ENCODE results near the gene SGCA. TPM values are rescaled to one million over a fixed set of nuclear protein-coding genes. Genes with fewer than 3 reads are reported as not detected.

SGCA gene
- polyA plus RNA-seq, 1 experiment, result 0.21 TPM

- no peaks in the 10 kb centered on the region; the same call in 1 of the 2 replicates for H3K9me3 ChIP-seq (ENCODE audit: control insufficient read depth, insufficient read depth, low read length)
- no peak for DNase-seq (ENCODE audit: low read depth, low spot score)
- peak overlapping the region; percentile 98 for H3K27ac ChIP-seq (ENCODE audit: low read depth, low read length)
- H3K27me3 ChIP-seq (ENCODE audit: control insufficient read depth, insufficient read depth, low read length), result no peaks in the 10 kb centered on the region
- ChIA-PET CTCF (interaction anchor here (0.6 to 1.1 kb wide), 4 partner anchors 20 to 94 kb away, joined by 3 to 4 read pairs (median 3); partner anchors contain the start of gene PPP1R9B), POLR2A (interaction anchor here (0.8 to 13.2 kb wide), 7 partner anchors 9 to 94 kb away, joined by 3 to 284 read pairs (median 61); no protein-coding TSS in a partner anchor)
- H3K4me3 ChIP-seq (ENCODE audit: low read depth, low read length), result peak overlapping the region; percentile 96
- TF ChIP-seq CTCF (IDR thresholded peaks at IDR 0.05; ENCODE audit: low read depth, low read length), result peak; percentile 75
Measured at GRCh38 chr17:50198026-50198669, 32.3 kb downstream of the SGCA start.

GRCh38 chr17:50199211-50199802 is 33.5 kb downstream of the SGCA start:
- H3K9me3 ChIP-seq (ENCODE audit: control insufficient read depth, insufficient read depth, low read length), result no peaks in the 10 kb centered on the region; the same call in 1 of the 2 replicates
- H3K4me3 ChIP-seq (ENCODE audit: low read depth, low read length), result peak overlapping the region; percentile 96
- CTCF ChIA-PET, result interaction anchor here (0.6 to 2.5 kb wide), 8 partner anchors 18 to 74 kb away, joined by 3 to 11 read pairs (median 4); no protein-coding TSS in a partner anchor
- H3K27me3 ChIP-seq (ENCODE audit: control insufficient read depth, insufficient read depth, low read length), result no peaks in the 10 kb centered on the region
- peak overlapping the region; percentile 99 for H3K27ac ChIP-seq (ENCODE audit: low read depth, low read length)
- POLR2A ChIA-PET, result interaction anchor here (0.6 to 14.8 kb wide), 10 partner anchors 12 to 667 kb away, joined by 3 to 726 read pairs (median 34); partner anchors contain the start of genes TMEM92 and TOB1
- no peak for TF ChIP-seq CTCF (IDR thresholded peaks at IDR 0.05; ENCODE audit: low read depth, low read length)
- DNase-seq (ENCODE audit: low read depth, low spot score), result no peak

- CTCF ChIA-PET, result interaction anchor here (0.6 to 3.2 kb wide), 18 partner anchors 9 to 98 kb away, joined by 3 to 14 read pairs (median 5); partner anchors contain the start of gene TMEM92
Measured at GRCh38 chr17:50199803-50200456, 34.1 kb downstream of the SGCA start.

More at GRCh38 chr17:50199803-50200456, 34.1 kb downstream of the SGCA start:
- Histone ChIP-seq H3K27ac (ENCODE audit: low read depth, low read length) (peak overlapping the region; percentile 99), H3K9me3 (ENCODE audit: control insufficient read depth, insufficient read depth, low read length) (no peaks in the 10 kb centered on the region; the same call in 1 of the 2 replicates), H3K27me3 (ENCODE audit: control insufficient read depth, insufficient read depth, low read length) (no peaks in the 10 kb centered on the region), H3K4me3 (ENCODE audit: low read depth, low read length) (peak overlapping the region; percentile 96)
- peak; percentile 91 for DNase-seq (ENCODE audit: low read depth, low spot score)
- POLR2A ChIA-PET, result interaction anchor here (0.6 to 14.8 kb wide), 18 partner anchors 8 to 666 kb away, joined by 3 to 726 read pairs (median 15); partner anchors contain the start of genes PPP1R9B, TMEM92 and TOB1
- TF ChIP-seq CTCF (IDR thresholded peaks at IDR 0.05; ENCODE audit: low read depth, low read length), result no peak
